Hematopoietic multipotent progenitor cell treated with erythropoietin and hydrocortisone succinate and interleukin-3 and kit ligand, for 15 days (in vitro differentiated cells): ENCODE data around the gene DCHS1.

Experiments
- DNase-seq: peaks from one replicate; pipeline ENCODE4 v3.0.0-alpha.2; 2015; ENCODE audit warnings: low spot score

Gene DCHS1

DNA sequence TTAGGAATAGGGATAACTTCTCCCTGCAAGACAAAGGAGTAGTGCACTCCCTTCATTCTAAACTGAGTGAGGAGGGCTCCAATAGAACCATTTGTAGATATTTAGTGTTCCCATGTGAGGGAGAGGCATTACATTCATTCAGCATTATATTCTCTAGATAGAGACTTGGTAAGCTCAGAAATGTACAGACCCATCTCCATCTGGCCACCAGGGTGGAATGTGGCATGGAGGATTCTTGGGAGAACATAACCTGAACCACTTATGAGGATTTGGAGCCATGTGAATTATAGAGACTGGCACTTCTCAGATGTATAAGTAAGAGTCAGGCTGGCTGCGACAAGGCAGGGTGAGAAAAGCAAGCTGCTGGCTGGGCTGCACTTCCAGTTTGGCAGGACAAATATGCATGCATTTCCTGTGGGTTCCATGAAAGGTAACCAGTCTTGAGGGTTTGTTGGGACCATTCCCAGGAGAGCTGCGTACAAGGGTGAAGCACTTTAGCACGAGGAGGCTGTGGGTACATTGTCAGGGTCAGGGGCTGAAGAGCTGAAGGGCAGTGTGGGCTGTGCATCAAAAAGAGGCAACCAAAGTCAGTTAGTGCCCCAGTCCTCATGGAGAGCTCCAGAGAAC, 61.4 kb downstream of the DCHS1 start:
- DNase-seq: no peak

DNA sequence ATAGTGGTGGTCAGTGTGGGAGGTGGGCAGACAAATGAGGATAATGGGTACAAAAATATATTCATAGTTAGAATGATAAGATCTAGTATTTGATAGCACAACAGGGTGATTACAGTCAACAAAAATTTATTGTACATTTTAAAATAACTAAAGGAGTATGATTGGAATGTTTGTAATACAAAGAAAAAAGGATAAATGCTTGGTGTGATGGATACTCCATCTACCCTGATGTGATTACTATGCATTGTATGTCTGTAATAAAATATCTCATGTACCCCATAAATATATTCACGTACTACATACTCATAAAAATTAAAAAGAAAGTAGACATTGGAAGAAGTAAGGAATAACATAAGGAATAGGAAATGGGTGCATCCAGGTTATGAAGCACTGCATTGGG, 67.6 kb downstream of the DCHS1 start:
- DNase-seq: no peak

DNA sequence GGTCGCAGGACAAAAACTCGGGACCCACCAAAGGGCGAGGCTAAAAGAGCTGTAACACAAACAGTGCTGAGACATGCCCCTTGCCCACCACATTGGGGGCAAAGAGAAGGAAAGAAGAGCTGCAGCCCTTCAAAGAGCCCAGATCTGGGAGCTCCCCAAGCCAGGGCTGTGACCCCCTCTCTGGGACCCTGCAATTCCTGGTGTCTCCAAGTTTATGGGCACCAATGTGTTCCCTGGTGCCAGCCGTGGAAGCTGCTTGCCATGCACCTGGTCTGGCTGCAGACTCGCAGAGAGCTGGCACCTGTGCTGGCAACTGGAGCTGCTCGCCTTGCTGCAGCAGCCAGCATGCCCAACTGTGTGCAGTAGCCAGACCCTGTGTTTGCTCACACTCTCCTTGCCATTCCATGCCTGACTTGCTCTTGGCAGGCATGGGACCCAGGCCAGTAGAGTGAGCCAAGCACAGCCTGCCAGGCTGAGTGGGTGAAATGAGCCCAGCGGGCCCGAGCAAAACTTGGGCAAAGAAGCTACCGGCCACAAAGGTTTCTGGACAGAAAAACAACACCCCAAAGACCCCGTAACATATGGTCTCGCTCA, 68.2 kb downstream of the DCHS1 start:
- DNase-seq: no peak

DNA sequence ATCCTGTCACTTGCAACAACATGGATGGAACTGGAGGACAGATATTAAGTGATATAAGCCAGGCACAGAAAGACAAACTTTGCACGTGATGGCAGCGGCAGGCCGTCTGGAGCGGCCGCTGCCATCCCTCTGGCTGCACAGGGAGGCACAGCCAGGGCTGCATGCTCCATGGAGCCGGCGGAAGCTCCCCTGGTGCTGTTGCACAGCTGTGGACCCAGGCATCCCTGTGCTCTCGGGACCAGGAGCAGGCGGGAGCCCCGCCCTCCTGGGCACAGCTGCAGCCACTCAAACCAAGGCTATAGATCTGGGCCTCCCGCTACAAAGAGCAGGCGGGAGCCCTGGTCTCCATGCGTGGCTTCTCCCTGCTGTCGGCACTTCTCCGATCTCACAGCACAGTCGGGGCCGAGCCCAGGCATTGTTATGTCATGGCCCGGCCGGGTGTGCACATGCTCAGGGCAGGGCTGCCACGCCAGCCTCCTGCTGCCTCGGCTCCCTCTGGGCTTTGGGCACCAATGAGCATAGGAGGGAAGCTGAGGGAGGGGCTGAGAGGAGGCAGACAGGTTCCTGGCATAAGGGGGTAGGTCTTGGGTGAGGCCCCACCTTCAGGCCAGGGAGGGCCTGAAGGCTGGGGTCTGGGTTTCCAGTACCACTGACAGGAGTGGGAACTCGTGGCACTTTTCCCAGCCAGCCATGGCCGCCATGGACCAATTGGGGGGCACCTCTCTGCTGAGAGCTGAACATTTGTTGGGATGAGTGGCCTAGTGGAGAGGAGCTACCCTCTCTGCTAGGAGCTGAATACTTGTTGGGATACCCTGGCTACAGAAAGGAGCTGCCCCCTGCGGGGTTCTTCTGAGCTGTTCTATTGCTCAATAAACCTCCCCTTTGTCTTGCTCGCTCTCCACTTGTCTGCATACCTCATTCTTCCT, 68.9 kb downstream of the DCHS1 start:
- no peak for DNase-seq

DNA sequence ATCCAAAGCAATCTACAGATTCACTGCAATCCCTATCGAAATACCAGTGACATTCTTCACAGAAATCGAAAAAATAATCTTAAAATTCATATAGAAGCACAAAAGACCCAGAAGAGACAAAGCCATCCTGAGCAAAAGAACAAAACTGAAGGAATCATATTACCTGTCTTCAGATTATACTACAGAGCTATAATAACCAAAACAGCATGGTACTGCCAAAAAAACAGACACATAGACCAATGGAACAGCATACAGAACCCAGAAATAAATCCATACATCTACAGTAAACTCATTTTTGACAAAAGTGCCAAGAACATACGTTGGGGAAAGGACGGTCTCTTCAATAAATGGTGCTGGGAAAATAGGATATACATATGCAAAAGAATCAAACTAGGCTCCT, 71.1 kb downstream of the DCHS1 start:
- DNase-seq: no peak

DNA sequence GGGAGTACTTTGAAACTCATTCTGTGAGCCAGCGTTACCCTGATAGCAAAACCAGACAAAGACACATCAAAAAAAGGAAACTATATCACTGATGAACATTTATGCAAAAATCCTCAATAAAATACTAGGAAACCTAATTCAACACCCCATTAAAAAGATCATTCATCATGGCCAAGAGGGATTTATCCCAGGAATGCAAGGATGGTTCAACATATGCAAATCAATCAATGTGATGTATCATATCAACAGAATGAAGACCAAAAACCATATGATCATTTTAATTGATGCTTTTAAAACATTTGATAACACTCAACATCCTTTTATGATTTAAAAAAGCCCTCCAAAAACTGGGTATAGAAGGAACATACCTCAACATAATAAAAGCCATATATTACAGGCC, 72.0 kb downstream of the DCHS1 start:
- no peak for DNase-seq

DNA sequence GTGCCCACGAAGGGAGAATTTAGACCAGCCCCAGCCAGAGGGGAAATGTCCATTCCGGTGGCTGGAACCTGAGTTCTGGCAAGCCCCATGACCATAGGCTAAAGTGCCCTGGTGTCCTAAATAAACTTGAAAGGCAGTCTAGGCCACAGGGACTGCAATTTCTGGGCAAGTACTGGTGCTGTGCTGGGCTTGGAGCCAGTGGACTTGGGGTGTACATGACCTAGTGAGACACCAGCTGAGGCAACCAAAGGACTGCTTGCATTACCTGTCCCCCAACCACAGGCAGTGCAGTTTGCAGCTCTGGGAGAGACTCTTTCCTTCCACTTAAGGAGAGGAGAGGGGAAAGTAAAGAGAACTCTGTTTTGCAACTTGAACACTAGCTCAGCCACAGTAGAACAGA, 75.9 kb downstream of the DCHS1 start:
- DNase-seq: no peak

DNA sequence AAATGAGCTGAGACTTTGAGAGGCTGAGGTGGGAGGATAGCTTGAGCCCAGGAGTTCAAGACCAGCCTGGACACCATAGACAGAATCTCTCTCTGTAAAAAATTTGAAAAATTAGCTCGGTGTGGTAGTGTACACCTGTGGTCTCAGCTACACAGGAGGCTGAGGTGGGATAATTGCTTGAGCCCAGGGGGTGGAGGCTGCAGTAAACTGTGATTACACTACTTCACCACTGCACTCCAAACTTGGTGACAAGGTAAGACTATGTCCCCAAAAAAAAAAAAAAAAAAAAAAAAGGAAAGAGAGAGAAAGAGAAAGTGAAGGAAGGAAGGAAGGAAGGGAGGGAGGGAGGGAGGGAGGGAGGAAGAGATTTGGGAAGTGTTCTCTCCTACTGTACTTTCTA, 77.5 kb downstream of the DCHS1 start:
- DNase-seq: no peak

DNA sequence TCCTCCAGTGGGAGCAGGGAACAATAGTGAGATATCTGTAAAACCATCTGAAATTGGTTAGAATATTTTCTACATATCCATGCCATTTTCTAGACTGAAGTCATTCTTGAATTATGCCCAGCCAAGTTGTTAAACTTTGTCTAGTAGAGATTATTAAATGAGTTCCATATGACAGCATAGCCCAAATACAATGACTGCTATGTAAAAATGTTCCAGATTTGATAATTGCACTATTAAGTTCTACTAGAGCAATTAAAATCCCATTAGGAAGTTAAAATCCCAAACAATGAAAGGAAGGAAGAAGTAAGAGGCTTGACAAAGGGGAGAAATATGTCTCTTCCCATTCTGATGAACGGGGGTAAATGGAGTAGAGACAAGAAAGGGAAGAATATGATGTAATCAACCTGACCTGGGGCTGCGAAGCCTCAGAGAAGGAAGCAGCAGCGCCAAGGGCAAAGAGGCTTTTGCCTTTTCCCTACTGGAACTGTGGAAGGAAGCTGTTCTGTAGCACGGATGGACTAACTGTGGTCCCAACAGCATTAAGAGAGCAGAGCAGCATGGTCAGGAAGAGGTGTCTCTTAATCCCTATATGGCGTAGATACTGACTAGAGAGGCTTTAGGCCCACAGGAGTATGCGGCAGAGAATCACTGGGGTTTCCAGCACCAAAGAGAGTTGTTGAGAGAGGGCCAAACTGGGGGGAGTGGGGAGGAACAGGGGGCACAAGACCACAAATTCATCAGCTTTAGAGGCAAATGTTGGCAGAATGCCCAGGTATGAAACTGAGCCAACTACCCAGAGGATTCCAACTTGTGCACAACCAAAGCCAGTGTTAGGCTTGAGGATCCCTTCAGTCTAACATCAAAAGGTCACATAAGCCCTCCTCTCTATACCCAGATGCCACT, 78.9 kb downstream of the DCHS1 start:
- peak; percentile 50 for DNase-seq

DNA sequence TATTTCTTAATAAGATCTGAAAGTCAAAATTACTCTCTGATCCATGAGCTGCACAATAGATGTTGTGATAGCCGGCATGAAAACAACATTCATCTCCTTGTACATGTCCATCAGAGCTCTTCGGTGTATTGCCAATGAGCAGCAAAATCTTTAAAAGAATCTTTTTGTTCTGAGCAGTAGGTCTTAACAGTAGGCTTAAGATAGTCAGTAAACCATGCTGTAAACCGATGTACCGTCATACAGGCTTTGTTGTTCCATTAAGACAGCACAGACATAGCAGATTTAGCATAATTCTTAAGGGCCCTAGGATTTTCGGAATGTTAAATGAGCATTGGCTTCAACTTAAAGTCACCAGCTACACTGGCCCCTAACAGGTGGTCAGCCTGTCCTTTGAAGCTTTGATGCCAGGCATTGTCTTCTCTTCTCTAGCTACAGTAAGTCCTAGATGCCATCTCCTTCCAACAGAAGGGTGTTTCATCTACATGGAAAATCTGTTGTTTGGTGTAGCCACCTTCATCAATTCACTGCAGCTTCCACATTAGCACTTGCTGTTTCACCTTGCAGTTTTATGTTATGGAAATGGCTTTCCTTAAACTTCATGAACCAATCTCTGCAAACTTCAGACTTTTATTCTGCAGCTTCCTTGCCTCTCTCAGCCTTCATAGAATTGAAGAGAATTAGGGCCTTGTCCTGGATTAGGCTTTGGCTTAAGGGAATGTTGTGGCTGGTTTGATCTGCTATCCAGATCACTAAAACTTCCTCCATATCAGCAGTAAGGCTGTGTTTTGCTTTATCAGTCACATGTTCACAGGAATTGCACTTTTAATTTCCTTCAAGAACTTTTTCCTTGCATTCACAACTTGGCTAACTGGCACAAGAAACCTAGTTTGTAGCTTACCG, 80.5 kb downstream of the DCHS1 start:
- DNase-seq: no peak

DNA sequence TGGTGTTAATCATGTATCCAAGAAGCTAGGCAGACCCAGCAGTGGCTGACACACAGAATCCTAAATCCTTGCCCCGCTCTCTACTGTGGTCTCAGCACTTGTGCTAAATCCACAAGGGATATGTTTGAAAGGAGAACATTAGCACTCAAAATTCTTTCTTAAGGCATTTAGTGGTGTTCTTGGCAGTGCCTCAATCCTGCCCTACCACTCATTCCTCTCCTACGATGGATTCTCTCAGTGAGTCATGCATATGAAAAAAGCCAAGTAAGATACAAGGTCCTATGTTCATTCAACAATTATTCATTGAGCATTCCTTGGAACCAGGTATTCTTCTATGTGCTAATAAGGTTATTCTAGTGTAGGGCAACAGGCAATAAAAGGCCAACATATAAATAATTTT, 83.4 kb downstream of the DCHS1 start:
- no peak for DNase-seq

DNA sequence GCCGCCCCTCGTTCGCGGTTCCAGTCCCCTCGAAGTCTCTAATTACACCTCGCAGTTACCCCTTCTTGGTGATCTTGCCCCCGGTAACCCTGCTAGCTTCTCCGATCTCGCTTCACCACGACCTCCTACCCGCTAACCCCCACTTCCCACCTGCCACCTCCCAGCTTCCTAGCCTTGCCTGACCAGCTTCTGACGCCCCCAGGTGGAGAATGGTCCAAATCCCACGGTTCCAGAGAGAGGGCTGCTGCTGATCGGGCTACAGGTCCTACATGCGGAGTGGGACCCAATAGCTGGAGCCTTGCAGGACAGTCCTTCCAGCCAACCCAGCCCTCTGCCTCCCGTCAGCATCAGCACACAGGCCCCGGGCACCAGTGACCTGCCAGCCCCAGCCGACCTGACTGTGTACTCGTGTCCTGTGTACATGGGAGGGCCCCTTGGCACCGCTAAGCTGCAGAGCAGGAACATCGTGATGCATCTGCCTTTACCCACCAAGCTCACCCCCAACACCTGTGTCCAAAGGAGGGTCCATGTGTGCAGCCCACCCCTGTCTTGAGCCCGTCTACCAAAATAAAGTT, 84.1 kb downstream of the DCHS1 start:
- DNase-seq: no peak
